Measurements from ENCODE around the gene SH3TC2. TPM values are rescaled to one million over a fixed set of nuclear protein-coding genes. Genes with fewer than 3 reads are reported as not detected.

The SH3TC2 gene
- total RNA-seq, 1 donor from 2014 or later: 0.92 TPM

DNA sequence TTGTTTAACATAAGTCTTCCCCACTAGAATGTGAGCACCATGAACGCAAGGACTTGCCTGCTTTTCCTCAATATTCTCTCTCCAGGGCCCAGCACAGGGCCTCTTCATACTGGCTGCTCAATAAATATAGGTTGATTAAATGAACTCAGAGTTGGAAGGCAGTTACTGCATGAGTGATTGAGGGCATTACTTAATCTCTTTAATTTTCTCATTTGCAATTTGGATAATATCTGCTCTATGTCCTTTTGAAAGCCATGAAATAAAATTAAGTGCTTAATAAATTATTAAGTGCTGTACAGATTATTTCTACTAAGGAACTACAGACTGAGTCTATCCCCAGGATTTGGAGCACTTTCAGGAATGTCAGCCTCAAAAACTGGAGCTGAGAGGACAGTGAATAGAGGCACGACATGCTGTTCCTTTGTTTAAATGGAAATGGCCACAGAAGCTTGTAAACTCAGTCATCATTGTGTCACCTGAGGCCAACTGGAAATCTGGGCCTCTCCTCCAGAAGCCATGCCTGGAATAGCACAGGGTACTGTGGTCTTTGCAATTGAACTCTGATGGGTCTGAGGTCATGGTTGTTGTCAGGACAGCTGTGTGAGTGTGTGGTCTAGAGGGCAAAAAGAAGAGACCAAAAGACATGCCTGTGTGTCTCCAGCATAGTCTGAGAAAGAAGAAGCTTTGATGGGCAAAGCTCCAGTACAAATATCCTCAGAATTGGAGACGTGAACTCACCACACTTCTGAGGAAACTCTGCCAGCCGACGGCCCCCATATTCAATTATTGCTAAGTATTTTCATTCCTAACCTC, 86.1 kb downstream of the SH3TC2 start:
- ATAC-seq: no peak
- Histone ChIP-seq H3K36me3 (no peaks in the 10 kb centered on the region), H3K4me1 (peaks cover 26% of the 10 kb centered on the region), H3K9me3 (no peaks in the 10 kb centered on the region), H3K27me3 (ENCODE audit: low read depth) (no peaks in the 10 kb centered on the region), H3K4me3 (no peak overlapping the region), H3K27ac (peak overlapping the region; percentile 75)
- TF ChIP-seq, protein P1, sequence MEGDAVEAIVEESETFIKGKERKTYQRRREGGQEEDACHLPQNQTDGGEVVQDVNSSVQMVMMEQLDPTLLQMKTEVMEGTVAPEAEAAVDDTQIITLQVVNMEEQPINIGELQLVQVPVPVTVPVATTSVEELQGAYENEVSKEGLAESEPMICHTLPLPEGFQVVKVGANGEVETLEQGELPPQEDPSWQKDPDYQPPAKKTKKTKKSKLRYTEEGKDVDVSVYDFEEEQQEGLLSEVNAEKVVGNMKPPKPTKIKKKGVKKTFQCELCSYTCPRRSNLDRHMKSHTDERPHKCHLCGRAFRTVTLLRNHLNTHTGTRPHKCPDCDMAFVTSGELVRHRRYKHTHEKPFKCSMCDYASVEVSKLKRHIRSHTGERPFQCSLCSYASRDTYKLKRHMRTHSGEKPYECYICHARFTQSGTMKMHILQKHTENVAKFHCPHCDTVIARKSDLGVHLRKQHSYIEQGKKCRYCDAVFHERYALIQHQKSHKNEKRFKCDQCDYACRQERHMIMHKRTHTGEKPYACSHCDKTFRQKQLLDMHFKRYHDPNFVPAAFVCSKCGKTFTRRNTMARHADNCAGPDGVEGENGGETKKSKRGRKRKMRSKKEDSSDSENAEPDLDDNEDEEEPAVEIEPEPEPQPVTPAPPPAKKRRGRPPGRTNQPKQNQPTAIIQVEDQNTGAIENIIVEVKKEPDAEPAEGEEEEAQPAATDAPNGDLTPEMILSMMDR (IDR thresholded peaks at IDR 0.05): no peak
- intact Hi-C loops (cut with DNase I): no loop called here
- no peak for DNase-seq

- TF ChIP-seq, protein P1 (IDR thresholded peaks at IDR 0.05): no peak
- H3K27ac ChIP-seq: no peak overlapping the region
Observed at GRCh38 chr5:148974642-148975327, 88.1 kb downstream of the SH3TC2 start.

DNA sequence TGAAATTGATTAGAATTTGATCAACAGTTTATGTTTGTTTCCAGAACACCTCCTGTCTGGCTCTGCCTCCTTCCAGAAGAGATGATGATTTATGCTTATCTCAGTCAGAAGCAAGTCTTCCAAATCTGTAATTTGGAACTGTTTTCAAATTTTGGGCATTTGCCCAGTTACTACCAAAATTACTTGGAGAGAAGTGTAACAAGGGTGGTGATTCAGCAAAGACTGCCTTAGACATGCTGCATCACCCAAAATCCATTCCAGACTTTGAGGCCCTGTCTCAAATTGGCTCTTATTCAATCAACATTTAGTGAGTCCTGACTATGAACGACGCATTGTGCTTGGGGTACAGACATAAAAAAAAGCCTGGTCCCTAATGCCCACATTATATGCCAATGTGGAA, 89.4 kb downstream of the SH3TC2 start:
- TF ChIP-seq, protein P1 (IDR thresholded peaks at IDR 0.05): no peak
- intact Hi-C loops (cut with DNase I): no loop called here
- Histone ChIP-seq H3K27me3 (ENCODE audit: low read depth) (no peaks in the 10 kb centered on the region), H3K36me3 (no peaks in the 10 kb centered on the region), H3K4me3 (no peak overlapping the region), H3K27ac (peak overlapping the region; percentile 69), H3K9me3 (no peaks in the 10 kb centered on the region), H3K4me1 (peaks cover 23% of the 10 kb centered on the region)
- ATAC-seq (no peak), DNase-seq (no peak)

More at GRCh38 chr5:148974642-148975327, 88.1 kb downstream of the SH3TC2 start:
- Histone ChIP-seq H3K9me3 (no peaks in the 10 kb centered on the region), H3K27me3 (ENCODE audit: low read depth) (no peaks in the 10 kb centered on the region), H3K4me3 (no peak overlapping the region), H3K36me3 (no peaks in the 10 kb centered on the region), H3K4me1 (peaks cover 32% of the 10 kb centered on the region)
- DNase-seq (no peak), ATAC-seq (no peak)
- intact Hi-C loops (cut with DNase I): no loop called here

- Histone ChIP-seq H3K4me3 (no peak overlapping the region), H3K36me3 (no peaks in the 10 kb centered on the region), H3K27ac (peak overlapping the region; percentile 69), H3K4me1 (peaks cover 23% of the 10 kb centered on the region), H3K27me3 (ENCODE audit: low read depth) (no peaks in the 10 kb centered on the region), H3K9me3 (no peaks in the 10 kb centered on the region)
- DNase-seq (no peak), ATAC-seq (peak; percentile 72 to 79)
- TF ChIP-seq, protein P1 (IDR thresholded peaks at IDR 0.05): no peak
- intact Hi-C loops (cut with DNase I): no loop called here
Observed at GRCh38 chr5:148972974-148973374, 89.9 kb downstream of the SH3TC2 start.

GRCh38 chr5:148972396-148972795, 90.5 kb downstream of the SH3TC2 start:
- H3K36me3 ChIP-seq: no peaks in the 10 kb centered on the region
- no peak overlapping the region for H3K4me3 ChIP-seq
- no peaks in the 10 kb centered on the region for H3K9me3 ChIP-seq
- DNase-seq: no peak
- H3K27ac ChIP-seq: peak overlapping the region; percentile 69
- peak; percentile 36 to 66 for ATAC-seq
- intact Hi-C loops (cut with DNase I): no loop called here
- peaks cover 23% of the 10 kb centered on the region for H3K4me1 ChIP-seq
- H3K27me3 ChIP-seq (ENCODE audit: low read depth): no peaks in the 10 kb centered on the region
- TF ChIP-seq, protein P1 (IDR thresholded peaks at IDR 0.05): no peak
